Hippocampal formation (tissue), 2 donors: ENCODE measurements around the gene PCDHA13.
A peak's percentile ranks its signal among the peaks of the same experiment; 100 is the strongest.
"Not testable (repeated sequence)": the region's sequence is repeated elsewhere in the genome, so short reads cannot be mapped to it uniquely, and the experiment has no call there.

ENCODE experiments used
- DNase-seq, 2 donors: peaks; one replicate each; lab custom pipeline; 2025; lab: John Stamatoyannopoulos, UW

PCDHA13 gene

GRCh38 chr5:140868721-140869554, 13.0 kb upstream of the PCDHA13 start, which contains the start of gene PCDHA11:
TSS of gene PCDHA11 (plus strand) at chr5:140868957. CDS start at chr5:140869104, 147 bp downstream.
- peak; percentile 15 to 30 for DNase-seq

- no peak for DNase-seq
Measured at GRCh38 chr5:140869555-140869886, 12.4 kb upstream of the PCDHA13 start.

- no peak for DNase-seq
Measured at GRCh38 chr5:140870221-140871201, 11.4 kb upstream of the PCDHA13 start.

- DNase-seq = no peak
Measured at GRCh38 chr5:140875085-140876065, 6.5 kb upstream of the PCDHA13 start, which contains the start of gene PCDHA12. TSS of gene PCDHA12 (plus strand) at chr5:140875308. CDS start at chr5:140875473, 165 bp downstream.

GRCh38 chr5:140876541-140877261, 5.2 kb upstream of the PCDHA13 start:
- DNase-seq = not testable (repeated sequence)

GRCh38 chr5:140877262-140877581, 4.7 kb upstream of the PCDHA13 start:
- no peak for DNase-seq

GRCh38 chr5:140882591-140882899, 621 bp downstream of the PCDHA13 start:
- DNase-seq = no peak

GRCh38 chr5:140883373-140883772, 1.4 kb downstream of the PCDHA13 start:
- DNase-seq = no peak

- no peak for DNase-seq
Measured at GRCh38 chr5:140883927-140884697, 2.2 kb downstream of the PCDHA13 start.

- DNase-seq = no peak
Measured at GRCh38 chr5:140916325-140916724, 34.4 kb downstream of the PCDHA13 start.

- DNase-seq = no peak
Measured at GRCh38 chr5:140923601-140924000, 41.7 kb downstream of the PCDHA13 start.

- DNase-seq = no peak
Measured at GRCh38 chr5:140925806-140926442, 44.0 kb downstream of the PCDHA13 start, which contains the start of gene PCDHAC1. TSS of gene PCDHAC1 (plus strand) at chr5:140926299. CDS start at chr5:140926893, 594 bp downstream.

- peak; percentile 55 to 77 for DNase-seq
Measured at GRCh38 chr5:140926443-140927227, 44.7 kb downstream of the PCDHA13 start.

GRCh38 chr5:140927228-140927573, 45.3 kb downstream of the PCDHA13 start:
- DNase-seq = no peak
